ENCODE measurements around the gene KLC1. TPM values are rescaled to one million over a fixed set of nuclear protein-coding genes. Genes with fewer than 3 reads are reported as not detected.
"Not testable (repeated sequence)": the region's sequence is repeated elsewhere in the genome, so short reads cannot be mapped to it uniquely, and the experiment has no call there.

Gene KLC1
- total RNA-seq, 1 donor from 2014 or later: 178 TPM

DNA sequence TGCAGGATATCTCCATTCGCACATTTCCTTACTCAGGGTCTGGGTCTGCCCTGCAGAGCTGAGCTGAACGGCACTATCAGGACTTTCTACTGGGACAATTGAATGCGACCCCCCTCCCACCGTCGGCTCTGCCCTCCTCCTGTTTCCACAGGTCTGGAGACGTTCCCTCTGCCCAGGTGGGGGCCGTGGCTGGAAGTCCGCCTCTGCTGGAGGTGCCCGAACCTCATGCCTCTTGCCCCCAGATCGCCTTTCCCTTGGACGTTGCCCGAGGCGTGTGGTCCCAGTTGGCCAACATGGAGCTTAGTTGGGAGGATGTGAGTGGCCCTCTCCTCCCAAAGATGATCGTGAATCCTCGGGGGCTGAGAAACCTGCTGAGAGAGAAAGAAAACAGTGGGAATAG is 21.2 kb upstream of the KLC1 start:
- Mint-ChIP-seq H3K27me3 (peaks cover 21% of the 10 kb centered on the region), H3K27ac (no peak overlapping the region)

DNA sequence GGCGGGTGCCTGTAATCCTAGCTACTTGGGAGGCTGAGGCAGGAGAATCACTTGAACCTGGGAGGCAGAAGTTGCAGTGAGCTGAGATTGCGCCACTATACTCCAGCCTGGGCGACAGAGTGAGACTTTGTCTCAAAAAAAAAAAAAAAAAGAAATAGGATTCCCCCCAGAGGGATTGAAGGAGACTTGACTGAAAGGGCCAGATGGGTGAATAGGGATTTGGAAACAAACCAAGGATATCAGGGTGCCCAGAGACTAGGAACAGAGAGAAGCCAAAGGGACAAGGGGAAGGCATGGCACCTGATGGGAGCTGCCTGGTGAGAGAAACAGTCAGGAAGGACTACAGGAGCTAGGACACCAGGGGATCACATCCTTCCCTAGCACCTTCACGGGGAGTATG is 19.9 kb upstream of the KLC1 start:
- H3K4me1 Mint-ChIP-seq (ENCODE audit: low read depth); H3K4me3 Mint-ChIP-seq (ENCODE audit: low read depth); H3K36me3 Mint-ChIP-seq (ENCODE audit: insufficient read depth); DNase-seq (ENCODE audit: low spot score, unreplicated experiment); H3K9me3 Mint-ChIP-seq (ENCODE audit: low read depth); H3K27ac Mint-ChIP-seq: not testable (repeated sequence)
- peaks cover 21% of the 10 kb centered on the region for H3K27me3 Mint-ChIP-seq

More for the DNA sequence above, 21.2 kb upstream of the KLC1 start:
- Mint-ChIP-seq H3K4me1 (ENCODE audit: low read depth) (no peaks in the 10 kb centered on the region), H3K9me3 (ENCODE audit: low read depth) (peaks cover 7% of the 10 kb centered on the region), H3K36me3 (ENCODE audit: insufficient read depth) (peaks cover 7% of the 10 kb centered on the region), H3K4me3 (ENCODE audit: low read depth) (no peak overlapping the region)
- no peak for DNase-seq (ENCODE audit: low spot score, unreplicated experiment)
- TF ChIP-seq, protein P1, sequence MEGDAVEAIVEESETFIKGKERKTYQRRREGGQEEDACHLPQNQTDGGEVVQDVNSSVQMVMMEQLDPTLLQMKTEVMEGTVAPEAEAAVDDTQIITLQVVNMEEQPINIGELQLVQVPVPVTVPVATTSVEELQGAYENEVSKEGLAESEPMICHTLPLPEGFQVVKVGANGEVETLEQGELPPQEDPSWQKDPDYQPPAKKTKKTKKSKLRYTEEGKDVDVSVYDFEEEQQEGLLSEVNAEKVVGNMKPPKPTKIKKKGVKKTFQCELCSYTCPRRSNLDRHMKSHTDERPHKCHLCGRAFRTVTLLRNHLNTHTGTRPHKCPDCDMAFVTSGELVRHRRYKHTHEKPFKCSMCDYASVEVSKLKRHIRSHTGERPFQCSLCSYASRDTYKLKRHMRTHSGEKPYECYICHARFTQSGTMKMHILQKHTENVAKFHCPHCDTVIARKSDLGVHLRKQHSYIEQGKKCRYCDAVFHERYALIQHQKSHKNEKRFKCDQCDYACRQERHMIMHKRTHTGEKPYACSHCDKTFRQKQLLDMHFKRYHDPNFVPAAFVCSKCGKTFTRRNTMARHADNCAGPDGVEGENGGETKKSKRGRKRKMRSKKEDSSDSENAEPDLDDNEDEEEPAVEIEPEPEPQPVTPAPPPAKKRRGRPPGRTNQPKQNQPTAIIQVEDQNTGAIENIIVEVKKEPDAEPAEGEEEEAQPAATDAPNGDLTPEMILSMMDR (IDR thresholded peaks at IDR 0.05; ENCODE audit: unreplicated experiment): no peak

DNA sequence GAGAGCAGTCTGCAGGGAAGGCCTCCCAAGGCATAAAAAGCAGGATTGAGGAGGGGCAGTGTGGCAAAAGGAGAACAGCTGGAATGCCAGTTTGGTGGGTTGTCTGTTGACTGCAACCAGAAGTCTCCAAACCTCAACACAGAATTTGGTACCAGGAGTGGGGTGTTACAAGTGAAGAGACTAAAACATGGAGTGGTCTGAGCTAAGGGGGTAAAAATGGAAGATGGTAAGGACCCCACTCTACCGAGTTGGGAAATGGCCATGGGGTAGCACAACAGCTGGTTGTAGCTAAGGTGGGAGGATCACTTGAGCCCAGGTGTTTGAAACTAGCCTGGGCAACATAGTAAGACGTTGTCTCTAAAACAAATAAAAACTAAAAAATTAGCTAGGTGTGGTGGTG is 17.8 kb upstream of the KLC1 start:
- Mint-ChIP-seq H3K36me3 (ENCODE audit: insufficient read depth) (peaks cover 7% of the 10 kb centered on the region), H3K27me3 (peaks cover 21% of the 10 kb centered on the region), H3K4me1 (ENCODE audit: low read depth) (no peaks in the 10 kb centered on the region), H3K27ac (no peak overlapping the region), H3K9me3 (ENCODE audit: low read depth) (peaks cover 7% of the 10 kb centered on the region), H3K4me3 (ENCODE audit: low read depth) (no peak overlapping the region)
- TF ChIP-seq, protein P1 (IDR thresholded peaks at IDR 0.05; ENCODE audit: unreplicated experiment): no peak
- DNase-seq (ENCODE audit: low spot score, unreplicated experiment): no peak

DNA sequence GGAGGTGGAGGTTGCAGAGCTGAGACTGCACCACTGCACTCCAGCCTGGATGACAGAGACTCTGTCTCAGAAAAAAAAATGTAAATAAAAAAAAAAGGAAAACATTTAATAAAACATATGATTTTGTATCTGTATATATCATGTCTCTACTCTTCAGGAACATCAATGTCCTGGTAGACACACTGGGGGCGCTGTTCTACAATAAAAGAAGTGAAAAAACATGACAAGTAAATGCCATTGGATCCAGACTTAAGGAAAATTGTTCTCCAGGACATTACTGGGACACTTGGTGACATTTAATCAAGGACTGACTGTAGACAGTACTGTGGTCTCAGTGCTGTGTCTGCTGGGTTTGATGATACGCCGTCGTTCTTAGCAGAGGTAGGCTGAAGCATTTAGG is 15.5 kb upstream of the KLC1 start:
- DNase-seq (ENCODE audit: low spot score, unreplicated experiment): no peak
- Mint-ChIP-seq H3K36me3 (ENCODE audit: insufficient read depth) (peaks cover 7% of the 10 kb centered on the region), H3K9me3 (ENCODE audit: low read depth) (peaks cover 7% of the 10 kb centered on the region), H3K4me3 (ENCODE audit: low read depth) (no peak overlapping the region), H3K4me1 (ENCODE audit: low read depth) (no peaks in the 10 kb centered on the region), H3K27me3 (peaks cover 4% of the 10 kb centered on the region), H3K27ac (no peak overlapping the region)
- TF ChIP-seq, protein P1 (IDR thresholded peaks at IDR 0.05; ENCODE audit: unreplicated experiment): no peak

DNA sequence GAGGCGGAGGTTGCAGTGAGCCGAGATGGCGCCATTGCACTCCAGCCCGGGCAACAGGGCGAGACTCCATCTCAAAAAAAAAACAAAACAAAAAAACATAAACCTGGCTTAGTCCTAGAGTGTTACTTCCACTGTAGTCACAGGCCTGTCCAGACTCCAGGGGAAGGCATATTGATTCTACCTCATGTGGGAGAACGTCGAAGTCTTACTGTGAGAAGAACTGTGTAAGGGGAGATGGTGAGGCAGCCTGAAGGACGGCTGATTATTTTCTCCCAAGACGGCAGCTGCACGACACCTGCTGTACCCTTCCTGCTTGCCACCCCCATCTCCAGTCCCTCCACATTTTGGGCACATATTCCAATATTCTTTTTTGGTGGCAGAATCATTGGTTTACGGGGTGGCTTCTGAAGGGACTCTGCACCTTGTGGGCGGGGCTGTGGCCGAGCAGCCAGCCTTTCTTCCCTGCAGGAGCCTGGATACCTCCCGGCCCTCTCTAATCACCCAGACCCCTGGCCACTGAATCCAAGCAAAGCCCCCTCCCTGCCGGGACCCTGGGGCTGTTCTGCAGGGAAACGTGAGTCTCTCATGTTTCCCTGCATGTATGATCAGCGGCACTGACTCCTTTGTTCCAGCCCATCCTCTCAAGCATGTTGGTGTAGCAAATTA is 12.2 kb upstream of the KLC1 start:
- H3K27me3 Mint-ChIP-seq: no peaks in the 10 kb centered on the region
- H3K27ac Mint-ChIP-seq: peak overlapping the region; percentile 52
- TF ChIP-seq, protein P1 (IDR thresholded peaks at IDR 0.05; ENCODE audit: unreplicated experiment): no peak
- no peak for DNase-seq (ENCODE audit: low spot score, unreplicated experiment)
- no peaks in the 10 kb centered on the region for H3K36me3 Mint-ChIP-seq (ENCODE audit: insufficient read depth)
- no peaks in the 10 kb centered on the region for H3K4me1 Mint-ChIP-seq (ENCODE audit: low read depth)
- no peaks in the 10 kb centered on the region for H3K9me3 Mint-ChIP-seq (ENCODE audit: low read depth)
- H3K4me3 Mint-ChIP-seq (ENCODE audit: low read depth): no peak overlapping the region

DNA sequence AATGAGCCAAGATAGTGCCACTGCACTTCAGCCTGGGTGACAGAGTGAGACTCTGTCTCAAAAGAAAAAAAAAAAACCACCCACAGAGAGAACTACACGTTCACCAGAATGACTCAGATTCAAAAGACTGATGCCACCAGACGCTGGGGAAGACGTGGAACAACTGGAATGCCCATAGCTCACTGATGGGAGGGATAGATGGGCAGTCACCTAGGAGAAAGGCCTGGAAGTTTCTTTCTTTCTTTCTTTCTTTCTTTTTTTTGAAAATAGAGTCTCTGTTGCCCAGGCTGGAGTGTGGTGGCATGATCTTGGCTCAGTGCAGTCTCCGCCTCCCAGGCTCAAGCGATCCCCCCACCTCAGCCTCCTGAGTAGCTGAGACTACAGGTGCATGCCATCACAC is 10.0 kb upstream of the KLC1 start:
- TF ChIP-seq, protein P1 (IDR thresholded peaks at IDR 0.05; ENCODE audit: unreplicated experiment): no peak
- no peaks in the 10 kb centered on the region for H3K36me3 Mint-ChIP-seq (ENCODE audit: insufficient read depth)
- no peaks in the 10 kb centered on the region for H3K9me3 Mint-ChIP-seq (ENCODE audit: low read depth)
- no peak overlapping the region for H3K4me3 Mint-ChIP-seq (ENCODE audit: low read depth)
- no peak overlapping the region for H3K27ac Mint-ChIP-seq
- no peaks in the 10 kb centered on the region for H3K4me1 Mint-ChIP-seq (ENCODE audit: low read depth)
- peaks cover 2% of the 10 kb centered on the region for H3K27me3 Mint-ChIP-seq
- DNase-seq (ENCODE audit: low spot score, unreplicated experiment): no peak

Data from progenitor cell of endocrine pancreas (in vitro differentiated cells).